GM18517 (cell line): ENCODE measurements around the gene SELL.
"Not testable (repeated sequence)": the region's sequence is repeated elsewhere in the genome, so short reads cannot be mapped to it uniquely, and the experiment has no call there.

Experiments
- ATAC-seq: cut with Tn5 transposase; IDR thresholded peaks from one replicate; pipeline ENCODE4 v1.9.1; 2021; ENCODE audit warnings: mild to moderate bottlenecking, moderate library complexity; ENCODE audit not compliant: unreplicated experiment

SELL gene

DNA sequence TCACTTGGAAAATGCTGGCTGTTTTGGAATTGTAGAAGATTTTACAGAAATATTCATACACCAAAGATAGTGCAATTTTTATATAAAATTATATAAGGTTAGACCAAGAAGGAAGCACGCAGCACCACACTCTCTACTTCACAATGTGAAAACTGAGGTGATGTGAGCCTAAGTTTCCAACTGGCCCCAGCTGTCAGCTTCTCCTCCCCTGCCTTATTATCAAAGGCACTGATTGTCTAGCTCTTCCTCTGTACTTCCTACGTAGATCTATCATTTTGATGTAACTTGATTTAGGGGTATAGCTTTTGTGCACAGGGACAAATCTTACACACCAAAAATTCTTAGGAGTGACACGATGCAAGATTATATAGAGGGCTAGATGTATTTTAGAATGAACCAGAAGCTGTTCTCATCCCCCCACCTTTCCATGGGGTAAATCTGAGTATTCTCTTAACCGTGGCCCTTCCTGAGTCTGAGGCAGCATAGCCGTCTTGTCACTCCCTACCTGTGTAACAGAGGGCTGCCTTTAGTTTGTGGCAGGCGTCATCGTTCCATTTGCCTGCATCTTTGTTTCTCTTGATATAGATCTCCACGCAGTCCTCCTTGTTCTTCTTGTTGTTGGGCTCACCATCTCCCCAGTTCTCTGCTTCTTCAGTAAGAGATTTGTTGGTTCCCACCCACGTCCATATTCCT, 3.4 kb downstream of the SELL start:
- no peak for ATAC-seq

DNA sequence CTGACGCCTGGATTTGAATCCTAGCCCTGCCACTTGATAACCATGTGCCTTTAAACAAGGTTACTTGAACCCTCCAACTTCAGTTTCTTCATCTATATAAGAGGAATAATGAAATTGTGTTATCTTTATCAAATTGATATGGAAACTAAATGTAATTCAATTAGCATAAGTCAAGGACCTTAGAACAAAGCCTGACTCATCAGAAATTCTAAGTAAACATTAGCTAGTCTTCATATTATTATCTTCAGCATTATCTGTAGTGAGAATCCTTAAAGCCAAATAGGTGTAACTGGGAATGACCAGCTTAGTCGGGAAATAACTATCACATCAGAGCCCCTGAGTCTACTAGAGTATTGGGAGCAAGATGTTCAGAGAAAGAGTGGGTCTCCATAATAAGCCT, 6.6 kb downstream of the SELL start:
- ATAC-seq: no peak

DNA sequence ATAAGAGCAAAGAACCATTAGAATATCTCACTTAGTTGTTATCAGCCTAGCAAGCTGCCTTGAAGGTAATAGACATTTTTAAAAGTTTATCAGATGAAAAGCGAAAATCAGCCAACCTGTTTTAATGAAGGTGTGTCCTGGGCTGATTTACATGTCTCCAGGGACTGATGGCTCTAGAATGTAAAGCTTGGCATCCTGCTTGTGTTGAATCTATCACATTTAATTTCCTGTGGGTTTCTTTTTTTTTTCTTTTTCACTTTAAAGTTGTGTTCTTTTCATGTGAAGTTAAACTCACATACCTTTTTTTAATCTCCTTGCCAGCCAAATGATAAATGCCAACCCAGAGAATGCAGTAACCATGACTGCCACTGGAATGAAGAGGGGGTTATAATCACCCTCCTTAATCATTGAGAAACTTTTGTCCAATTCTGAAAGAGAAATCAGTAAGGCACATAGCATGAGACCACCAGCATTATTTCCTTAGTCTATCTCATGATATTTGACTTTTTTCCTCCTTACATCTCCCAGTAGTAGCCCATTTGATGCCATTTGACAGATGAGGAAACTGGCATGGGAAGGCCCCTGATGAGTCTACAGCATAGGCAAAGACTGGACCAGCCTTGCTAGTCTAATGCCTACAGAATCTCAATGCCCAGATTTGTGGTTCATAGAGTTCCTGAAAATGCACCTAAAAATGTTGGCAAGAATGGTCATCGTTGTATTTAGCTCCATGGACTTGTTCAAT, 10.0 kb downstream of the SELL start:
- no peak for ATAC-seq

DNA sequence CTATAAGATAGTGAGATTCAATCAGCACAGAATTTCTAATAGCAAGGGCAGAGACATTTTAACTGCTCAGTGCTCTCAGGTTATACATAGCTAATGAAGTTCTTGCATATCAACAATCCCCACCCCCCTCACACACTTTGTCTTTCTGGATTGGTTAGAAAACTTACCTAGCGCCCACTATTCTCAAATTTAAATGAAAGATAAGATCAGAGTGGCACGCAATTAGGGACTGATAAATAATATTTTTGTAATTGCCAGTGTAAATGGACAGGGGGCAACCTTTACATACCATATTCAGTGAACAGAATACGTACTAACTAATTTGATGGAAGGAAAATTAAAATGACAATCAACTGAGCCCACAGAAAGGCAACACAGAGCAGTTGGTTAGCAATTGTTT, 11.7 kb downstream of the SELL start:
- ATAC-seq: no peak

DNA sequence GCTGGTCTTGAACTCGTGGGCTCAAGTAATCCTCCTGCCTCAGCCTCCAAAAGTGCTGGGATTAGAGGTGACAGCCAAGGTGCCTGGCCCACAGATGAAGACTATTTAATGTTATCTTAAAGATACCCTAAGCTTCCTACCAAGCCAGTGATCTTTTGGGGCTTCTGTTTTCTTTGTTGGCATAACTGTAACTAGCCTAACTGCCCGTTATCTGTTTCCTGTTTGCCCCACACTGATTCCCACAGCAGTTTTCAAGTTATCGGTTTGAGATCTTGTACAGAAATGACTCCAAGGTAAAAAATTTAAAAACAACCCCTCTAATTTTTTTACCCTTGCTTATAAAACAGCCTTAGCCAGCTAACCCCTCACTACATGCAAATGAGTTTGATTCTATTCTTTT, 12.4 kb downstream of the SELL start:
- no peak for ATAC-seq

DNA sequence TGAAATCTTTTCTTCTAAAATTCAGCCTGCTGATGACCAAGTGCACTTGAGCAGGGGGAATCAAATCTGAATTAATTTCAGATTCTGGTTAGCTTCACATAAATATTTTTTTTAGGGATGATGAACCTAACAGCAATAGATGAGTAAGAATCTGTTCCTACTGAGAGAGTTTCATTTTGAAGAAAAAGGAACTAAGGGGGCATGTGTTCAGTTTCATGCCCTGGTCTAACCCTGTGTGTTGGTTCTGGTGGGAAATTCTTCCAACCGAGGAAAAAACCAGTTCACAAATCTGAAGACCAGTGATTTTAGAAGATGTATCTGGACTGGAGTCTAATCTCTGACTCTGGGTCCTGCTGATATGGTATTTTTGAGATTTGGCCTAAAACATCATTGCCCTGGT, 13.7 kb downstream of the SELL start:
- ATAC-seq: peak; percentile 34

DNA sequence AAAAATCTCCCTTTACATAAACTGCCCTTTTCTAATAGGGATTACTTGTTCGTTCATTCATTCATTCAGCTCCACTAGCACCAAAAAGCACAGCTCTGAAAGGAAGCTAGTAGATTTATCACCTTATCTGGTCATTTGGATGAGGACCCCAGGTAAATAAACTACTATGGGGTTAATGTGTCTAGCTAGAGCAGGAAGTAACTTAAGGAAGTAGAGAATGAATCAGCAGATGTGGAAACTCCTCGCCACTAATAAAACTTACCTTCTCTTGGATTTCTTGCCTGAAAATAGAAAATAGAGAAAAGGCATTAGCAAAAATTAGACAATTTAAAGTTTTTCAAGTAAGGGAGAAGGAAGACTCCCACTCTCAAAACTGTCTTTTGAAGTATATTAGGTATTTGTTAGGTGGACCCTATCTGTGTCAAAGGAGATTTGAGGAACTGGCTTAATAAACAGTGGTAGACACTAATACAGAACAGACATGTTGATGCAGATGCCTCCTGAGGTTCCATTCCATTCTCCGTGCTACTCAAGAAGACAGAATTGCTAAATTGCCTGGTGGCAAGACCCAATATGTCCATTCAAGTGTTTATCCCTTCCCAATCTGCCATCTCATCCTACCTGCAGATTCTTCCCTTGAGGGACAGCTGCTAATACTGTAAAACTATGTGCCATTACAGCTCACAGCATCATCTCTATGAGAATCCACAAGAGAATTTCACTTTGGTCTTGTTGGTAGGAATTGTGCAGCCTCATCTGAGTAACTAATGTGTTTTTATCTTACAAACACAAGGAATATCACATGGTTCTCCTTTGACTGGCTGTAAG, 14.9 kb downstream of the SELL start:
- ATAC-seq: no peak

DNA sequence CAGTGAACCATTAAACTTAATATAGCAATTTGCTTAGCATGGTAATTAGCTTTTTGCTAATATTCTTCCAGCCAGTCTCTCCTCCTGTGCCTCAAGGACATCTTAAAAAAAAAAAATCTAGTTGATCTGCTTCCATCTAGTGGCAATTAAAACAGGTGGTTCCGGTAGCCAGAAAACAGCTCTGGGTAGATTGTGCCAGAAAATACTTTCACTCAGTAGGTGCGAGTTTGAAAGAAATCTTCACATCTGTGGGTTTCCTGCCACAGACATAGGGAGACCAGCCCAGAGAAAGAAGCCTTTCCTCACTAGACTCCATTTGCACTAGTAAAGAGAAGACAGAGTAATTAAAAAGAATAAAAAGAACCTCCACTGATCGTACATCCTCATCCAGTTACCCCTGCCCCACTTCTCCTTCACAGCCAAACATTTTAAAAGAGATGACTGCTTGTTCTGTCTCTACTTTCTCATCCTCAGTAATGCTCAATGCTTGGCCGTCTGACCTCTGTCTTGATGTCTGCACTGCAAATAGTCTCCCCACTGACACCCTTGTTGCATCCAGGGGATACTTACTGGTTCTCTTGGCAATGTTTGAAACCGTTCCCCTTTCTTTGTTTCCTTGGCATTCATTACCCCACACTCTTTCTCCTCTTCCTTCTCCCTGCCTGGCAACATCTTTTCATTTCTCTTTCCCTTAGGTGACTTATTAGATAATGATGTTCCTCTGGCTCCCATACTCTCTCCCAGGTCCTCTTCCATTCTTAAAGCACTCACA, 16.9 kb downstream of the SELL start:
- ATAC-seq: no peak

DNA sequence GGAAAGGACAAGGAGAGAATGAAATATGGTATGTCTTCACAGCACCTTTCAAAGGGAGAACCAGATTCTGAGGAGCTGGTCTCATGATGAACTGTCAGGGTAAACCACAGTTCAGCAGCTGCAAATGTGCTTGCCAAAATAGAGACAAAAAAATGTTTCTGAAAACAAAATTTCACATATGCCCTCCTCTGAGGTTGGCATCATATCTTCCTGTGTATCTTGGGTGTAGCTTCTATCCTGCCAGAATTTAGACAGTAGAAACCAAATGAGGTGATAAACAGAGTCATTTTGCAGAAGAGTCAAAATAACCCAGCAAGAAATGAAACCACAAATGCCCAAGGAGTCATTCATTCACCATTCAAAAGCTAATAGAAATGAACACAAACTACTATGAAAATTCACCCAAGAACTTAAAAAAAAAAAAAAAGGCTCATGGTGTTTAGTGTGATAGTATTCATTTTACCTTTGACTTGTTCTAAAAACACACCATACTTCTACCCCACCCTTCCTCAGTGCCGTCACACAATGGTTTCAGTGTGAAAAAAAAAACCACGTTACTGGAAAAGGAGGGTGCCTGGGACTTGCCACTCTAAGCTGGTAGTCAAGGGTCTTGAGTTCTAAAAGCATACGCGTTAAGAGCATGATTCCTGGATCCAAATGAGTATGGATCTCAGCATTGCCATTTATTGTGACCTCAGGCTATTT, 18.5 kb downstream of the SELL start:
- ATAC-seq: peak; percentile 44

DNA sequence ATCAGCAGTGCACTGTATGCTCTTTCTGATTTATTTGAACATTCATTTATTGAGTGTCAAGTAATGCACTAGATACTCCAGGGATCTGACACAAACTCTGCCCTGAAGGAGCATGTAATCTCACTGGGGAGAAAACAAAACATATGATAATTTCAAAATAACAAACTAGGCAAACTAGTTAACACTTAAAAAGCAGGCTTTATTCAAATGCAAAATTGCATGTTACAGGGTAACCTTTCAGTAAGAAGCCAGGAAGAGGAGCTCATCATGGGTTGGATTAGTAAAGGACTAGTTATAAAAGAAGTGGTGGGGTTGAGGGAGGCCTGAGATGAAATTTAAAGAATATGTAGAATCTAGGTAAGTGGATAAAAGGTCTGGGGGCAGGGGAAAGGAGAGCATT, 20.9 kb downstream of the SELL start:
- ATAC-seq: no peak

DNA sequence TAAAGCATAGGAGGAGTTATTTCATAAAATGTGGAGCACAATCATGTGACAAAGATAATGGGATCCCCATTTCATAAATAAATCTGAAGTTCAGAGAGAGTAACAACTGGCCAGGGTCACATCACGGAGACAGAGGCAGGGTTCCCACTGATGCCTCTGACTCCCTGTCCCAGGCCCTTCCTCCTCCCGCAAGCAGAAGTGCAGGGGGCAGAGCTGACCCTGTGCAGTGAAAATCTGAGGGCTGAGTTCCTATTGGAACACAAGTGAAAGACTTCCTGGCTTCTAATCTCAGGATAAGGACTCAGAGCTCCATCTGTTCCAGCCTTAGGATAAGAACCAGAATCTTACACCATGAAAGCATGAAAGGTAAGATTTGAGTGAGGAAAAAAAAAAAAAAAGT, 22.0 kb downstream of the SELL start:
- no peak for ATAC-seq

DNA sequence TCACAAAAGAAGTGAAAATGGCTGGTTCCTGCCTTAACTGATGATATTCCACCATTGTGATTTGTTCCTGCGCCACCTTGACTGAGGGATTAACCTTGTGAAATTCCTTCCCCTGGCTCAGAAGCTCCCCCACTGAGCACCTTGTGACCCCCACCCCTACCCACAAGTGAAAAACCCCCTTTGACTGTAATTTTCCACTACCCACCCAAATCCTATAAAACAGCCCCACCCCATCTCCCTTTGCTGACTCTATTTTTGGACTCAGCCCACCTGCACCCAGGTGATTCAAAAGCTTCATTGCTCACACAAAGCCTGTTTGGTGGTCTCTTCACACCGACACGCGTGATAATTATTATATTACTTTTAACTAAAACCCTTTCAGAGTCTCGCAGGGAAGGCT, 23.0 kb downstream of the SELL start:
- ATAC-seq: not testable (repeated sequence)

DNA sequence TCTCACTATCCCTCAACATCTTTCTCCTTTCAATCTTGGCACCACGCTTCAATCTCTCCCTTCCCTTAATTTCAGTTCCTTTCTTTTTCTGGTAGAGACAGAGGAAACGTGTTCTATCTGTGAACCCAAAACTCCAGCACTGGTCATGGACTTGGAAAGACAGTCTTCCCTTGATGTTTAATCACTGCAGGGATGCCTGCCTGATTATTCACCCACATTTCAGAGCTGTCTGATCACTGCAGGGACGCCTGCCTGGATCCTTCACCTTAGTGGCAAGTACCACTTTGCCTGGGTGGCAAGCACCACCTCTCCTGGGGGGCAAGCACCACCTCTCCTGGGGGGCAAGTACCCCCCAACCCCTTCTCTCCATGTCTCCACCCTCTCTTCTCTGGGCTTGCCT, 27.8 kb downstream of the SELL start:
- no peak for ATAC-seq

DNA sequence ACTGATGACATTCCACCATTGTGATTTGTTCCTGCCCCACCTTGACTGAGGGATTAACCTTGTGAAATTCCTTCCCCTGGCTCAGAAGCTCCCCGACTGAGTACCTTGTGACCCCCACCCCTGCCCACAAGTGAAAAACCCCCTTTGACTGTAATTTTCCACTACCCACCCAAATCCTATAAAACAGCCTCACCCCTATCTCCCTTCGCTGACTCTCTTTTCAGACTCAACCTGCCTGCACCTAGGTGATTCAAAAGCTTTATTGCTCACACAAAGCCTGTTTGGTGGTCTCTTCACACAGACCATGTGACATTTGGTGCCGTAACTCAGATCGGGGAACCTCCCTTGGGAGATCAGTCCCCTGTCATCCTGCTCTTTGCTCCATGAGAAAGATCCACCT, 28.3 kb downstream of the SELL start:
- ATAC-seq: not testable (repeated sequence)

DNA sequence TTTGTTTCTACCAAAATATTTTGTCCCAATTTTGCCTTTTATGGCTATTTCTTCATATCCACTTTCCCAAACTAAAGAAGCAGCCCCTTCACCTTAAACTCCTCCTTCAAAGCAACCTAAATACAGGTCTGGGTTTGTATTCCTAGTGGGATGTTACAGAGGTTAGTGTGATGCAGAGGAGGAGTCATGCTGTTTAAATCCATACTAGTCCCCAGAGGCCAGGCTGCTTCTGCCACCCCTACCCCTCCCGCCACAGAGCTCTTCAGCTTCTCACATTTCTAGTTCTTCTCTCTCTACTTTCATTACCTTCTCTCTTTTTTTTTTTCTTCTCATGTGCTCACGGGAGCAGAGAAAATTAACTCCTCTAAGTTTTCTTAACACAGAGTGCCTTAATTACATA, 29.3 kb downstream of the SELL start:
- ATAC-seq: no peak

DNA sequence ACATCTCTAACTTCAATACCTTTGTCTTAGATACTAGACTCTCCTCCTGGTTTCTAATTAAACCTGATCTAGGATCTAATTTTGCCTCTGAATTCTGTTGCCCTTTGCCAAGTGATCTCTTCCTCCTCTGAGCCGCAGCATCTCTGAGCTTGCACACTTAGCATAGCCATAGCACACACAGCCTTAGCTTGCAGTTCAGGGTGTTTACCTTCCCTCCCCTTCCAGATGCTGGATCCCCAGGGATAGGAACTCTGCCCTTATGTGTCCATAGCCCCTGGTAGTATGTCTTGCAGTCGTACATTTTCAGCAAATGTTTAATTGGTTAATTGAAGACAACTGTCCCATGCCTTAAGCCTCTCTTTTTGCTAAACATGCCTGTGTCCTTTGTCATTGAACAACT, 30.3 kb downstream of the SELL start:
- peak; percentile 24 for ATAC-seq

DNA sequence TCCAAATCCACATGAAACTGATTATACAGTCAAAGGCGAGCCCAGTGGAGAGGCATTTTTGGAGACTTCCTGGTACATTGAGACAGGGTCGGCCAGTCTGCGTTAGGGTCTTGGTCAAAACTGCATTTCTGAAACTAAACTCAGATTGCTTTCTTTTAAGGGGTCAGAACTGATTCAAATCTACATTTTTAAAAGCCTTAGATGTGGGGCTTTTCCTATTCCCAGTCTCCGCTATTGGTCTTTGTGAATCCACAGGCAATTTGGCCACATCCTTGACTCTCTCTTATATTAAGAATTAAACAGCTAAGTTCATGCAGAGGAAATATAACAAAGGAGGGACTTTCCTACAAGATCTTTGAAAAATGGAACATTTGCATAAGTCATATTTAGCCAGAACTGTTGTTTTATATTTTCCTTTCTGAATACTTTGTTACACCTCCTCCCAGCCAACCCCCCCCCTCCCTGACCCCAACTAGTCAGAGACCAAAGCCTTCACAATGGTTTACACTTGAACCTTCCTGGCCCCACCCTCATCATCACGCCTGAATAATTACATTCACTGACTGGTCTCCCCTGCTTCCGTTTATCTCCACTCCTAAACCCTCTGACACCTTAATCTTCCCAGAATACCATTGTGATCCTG, 30.9 kb downstream of the SELL start:
- peak; percentile 73 for ATAC-seq

DNA sequence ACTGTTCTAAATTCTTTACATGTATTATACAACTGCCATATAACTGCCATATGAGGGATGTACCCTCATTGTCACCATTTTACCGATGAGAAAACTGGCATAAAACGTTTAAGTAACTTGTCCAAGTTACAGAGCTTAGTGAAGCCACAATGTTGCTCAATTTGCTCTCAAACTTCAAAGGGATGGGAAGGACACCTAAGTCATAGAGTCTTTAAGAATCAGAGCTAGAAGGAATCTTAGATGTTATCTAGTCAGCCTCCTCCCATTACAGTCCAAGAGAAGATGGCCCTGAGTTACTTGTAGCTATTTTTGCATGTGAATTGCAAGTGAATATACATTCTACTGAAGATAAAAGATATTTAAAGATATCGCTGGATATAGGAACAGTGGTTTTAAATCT, 31.7 kb downstream of the SELL start:
- ATAC-seq: no peak

DNA sequence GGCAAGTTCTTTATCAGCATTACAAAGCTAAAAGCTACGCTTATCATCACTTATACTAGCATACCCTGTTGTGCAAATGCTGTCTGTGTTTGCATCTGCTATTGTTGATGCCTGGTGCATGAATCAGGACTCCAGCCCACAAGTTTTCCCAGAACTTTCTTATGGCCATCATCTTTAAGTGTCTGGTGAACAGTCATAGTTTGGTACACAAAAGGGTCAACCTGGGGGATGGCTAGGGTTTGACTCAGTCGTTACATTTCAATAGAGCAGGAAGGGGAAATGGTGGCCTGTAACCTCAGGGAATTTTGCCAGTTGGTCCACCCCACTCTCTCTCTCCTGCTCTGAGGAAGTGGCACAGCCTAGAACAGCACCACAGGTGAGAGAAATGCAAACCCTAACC, 35.4 kb downstream of the SELL start:
- no peak for ATAC-seq

DNA sequence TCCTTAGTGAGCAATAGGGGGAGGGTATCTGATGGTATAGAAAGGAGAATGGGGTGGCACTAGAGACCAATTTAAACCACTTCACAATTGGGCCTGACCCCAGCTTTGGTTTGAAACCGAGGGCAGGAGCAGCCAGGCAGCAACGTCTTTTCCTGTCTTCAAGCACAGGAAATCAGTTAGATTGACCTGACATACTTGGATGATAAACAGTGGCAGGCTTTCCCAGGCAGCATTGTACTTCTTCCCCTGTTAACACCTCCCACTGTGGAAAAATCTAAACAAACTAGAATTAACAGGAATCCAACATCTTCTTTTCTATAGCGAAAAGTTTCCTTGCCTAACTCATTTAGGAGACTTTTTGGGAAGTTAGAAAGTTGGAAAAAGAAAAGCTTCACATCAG, 40.6 kb downstream of the SELL start:
- no peak for ATAC-seq
